ENCODE results near the gene PTPRN2.

- TF ChIP-seq HDGF (IDR thresholded peaks at IDR 0.05; ENCODE audit: borderline replicate concordance) (no peak), SP1 (IDR thresholded peaks at IDR 0.05) (no peak)
Observed at GRCh38 chr7:157574914-157575586, 1012.6 kb downstream of the PTPRN2 start.
